DOHH2 (cell line): Measurements from ENCODE around the gene HAND1.

Experiments used
- CTCF ChIP-seq: fragments of 200-600 bp; sonication (generic); IDR thresholded peaks from one replicate; pipeline ENCODE4 v1.5.1; 2014; ENCODE audit warnings: antibody characterized with exemption, mild to moderate bottlenecking, low read depth, low read length; ENCODE audit not compliant: poor library complexity, severe bottlenecking
- EZH2phosphoT487 ChIP-seq: fragments of 200-600 bp; sonication (generic); IDR thresholded peaks from 2 replicates; pipeline ENCODE4 v1.6.1; 2017; ENCODE audit warnings: borderline replicate concordance, mild to moderate bottlenecking, antibody characterized with exemption, low read length, moderate library complexity, mixed read lengths

GRCh38 chr5:154479160-154479943 is 1.3 kb upstream of the HAND1 start:
- TF ChIP-seq CTCF (no peak), EZH2phosphoT487 (no peak)
